Thymus (tissue), 11 donors: ENCODE data around the gene FOXF2. TPM values are rescaled to one million over a fixed set of nuclear protein-coding genes. Genes with fewer than 3 reads are reported as not detected.

Source experiments
- DNase-seq, 9 donors: peaks; one replicate each; pipeline ENCODE4 v3.0.0-alpha.2; 2013; ENCODE audit warnings: low spot score in 9 of 9, low read depth in 6 of 9, missing footprints in 1 of 9
- H3K27ac ChIP-seq, 2 donors: one replicate each; pipeline ENCODE4 v1.5.1; 2013; ENCODE audit warnings: control low read depth in 1 of 2, low read depth in 1 of 2, low read length in 1 of 2, mild to moderate bottlenecking in 1 of 2, moderate library complexity in 1 of 2
- H3K27me3 ChIP-seq, 2 donors: one replicate each; pipeline ENCODE4 v1.5.1; 2013; ENCODE audit warnings: low read length in 1 of 2; ENCODE audit not compliant: control insufficient read depth in 2 of 2, insufficient read depth in 1 of 2
- H3K36me3 ChIP-seq, 2 donors: one replicate each; pipeline ENCODE4 v1.5.1; 2013; ENCODE audit warnings: low read length in 1 of 2, mild to moderate bottlenecking in 1 of 2, moderate library complexity in 1 of 2; ENCODE audit not compliant: control insufficient read depth in 2 of 2, insufficient read depth in 2 of 2
- H3K4me1 ChIP-seq, 2 donors: one replicate each; pipeline ENCODE4 v1.5.1; 2013; ENCODE audit warnings: low read length in 2 of 2; ENCODE audit not compliant: control insufficient read depth in 2 of 2, insufficient read depth in 2 of 2
- H3K4me3 ChIP-seq, 2 donors: one replicate each; pipeline ENCODE4 v1.5.1; 2013; ENCODE audit warnings: low read length in 2 of 2, control low read depth in 1 of 2, mild to moderate bottlenecking in 1 of 2
- H3K9me3 ChIP-seq, 2 donors: one replicate each; pipeline ENCODE4 v1.5.1; 2013; ENCODE audit warnings: low read length in 1 of 2, mild to moderate bottlenecking in 1 of 2; ENCODE audit not compliant: control insufficient read depth in 2 of 2, insufficient read depth in 1 of 2
- WGBS: extraction: QIAGEN DNeasy Blood & Tissue Kit; methylation state at CpG from one replicate; pipeline ENCODE4 v1.1.7; 2013; 5-methylcytosine and 5-hydroxymethylcytosine counted together
- polyA plus RNA-seq: library from polyadenylated mRNA; stranded (reverse); fragments of 200-250 nt; gene quantifications from one replicate; pipeline ENCODE4 v1.2.3, GENCODE V29; 2013
- total RNA-seq: library from RNA; stranded (reverse); fragments of 120-200 nt; gene quantifications from one replicate; pipeline ENCODE4 v1.2.4, GENCODE V29; 2013
- donor health status: healthy.

FOXF2 gene
- total and polyA plus RNA-seq, 2 donors = 0.30 TPM; not detected in 1

DNA sequence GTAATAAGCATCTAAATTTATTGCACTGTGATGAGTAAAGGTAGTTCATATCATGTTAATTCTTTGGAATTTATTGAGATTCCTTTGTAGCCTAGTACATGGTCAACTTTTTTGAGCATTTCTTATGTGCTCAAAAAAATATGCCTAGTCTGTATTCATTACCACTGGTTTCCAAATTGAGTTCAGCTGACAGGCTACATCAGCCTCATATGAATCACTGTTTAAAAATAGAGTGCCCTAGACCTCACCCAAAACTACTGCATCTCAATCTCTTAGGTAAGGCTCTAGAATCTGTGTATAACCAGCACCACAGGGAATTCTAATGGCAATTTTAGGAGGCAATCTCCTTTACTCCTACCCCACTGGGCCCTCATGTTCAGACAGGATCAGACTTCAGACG is 16.7 kb upstream of the FOXF2 start:
- Histone ChIP-seq H3K36me3 (no peaks in the 10 kb centered on the region), H3K27ac (no peak overlapping the region), H3K9me3 (peaks cover 0 to 1% of the 10 kb centered on the region in 2 donors), H3K27me3 (peaks cover 25 to 52% of the 10 kb centered on the region in 2 donors), H3K4me1 (no peaks in the 10 kb centered on the region), H3K4me3 (no peak overlapping the region)
- DNase-seq = no peak
- WGBS = 94% methylated on average over 1 of the region's 1 CpG

GRCh38 chr6:1376653-1377052 is 12.7 kb upstream of the FOXF2 start:
- DNase-seq = no peak
- Histone ChIP-seq H3K9me3 (peaks cover 0 to 4% of the 10 kb centered on the region in 2 donors), H3K4me1 (no peaks in the 10 kb centered on the region), H3K4me3 (no peak overlapping the region), H3K27ac (no peak overlapping the region), H3K27me3 (peaks cover 63 to 84% of the 10 kb centered on the region in 2 donors), H3K36me3 (no peaks in the 10 kb centered on the region)
- 54% methylated on average over 5 of the region's 5 CpGs for WGBS

DNA sequence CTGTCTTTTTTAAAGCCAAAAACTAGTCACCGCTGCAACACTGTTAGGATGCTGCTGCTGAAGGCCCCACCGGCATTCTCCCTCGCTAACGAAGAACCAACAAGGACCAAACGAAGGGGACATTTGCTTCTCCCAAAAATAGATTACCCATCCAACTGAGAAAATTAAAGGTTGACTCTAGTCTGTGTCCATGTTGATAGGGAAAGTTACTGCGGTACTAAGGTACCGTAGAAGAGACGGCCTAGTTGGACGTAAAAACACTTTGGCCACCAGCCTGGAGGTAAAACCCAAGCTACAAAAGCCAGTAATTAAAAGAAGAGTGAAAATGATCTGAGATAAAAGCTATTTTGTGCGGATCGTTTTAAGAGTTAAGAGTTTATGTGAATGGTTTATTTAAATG is 11.8 kb upstream of the FOXF2 start:
- H3K27ac ChIP-seq = no peak overlapping the region
- DNase-seq = no peak
- no peaks in the 10 kb centered on the region for H3K4me1 ChIP-seq
- H3K4me3 ChIP-seq = no peak overlapping the region
- no peaks in the 10 kb centered on the region for H3K36me3 ChIP-seq
- peaks cover 0 to 4% of the 10 kb centered on the region in 2 donors for H3K9me3 ChIP-seq
- peaks cover 71 to 88% of the 10 kb centered on the region in 2 donors for H3K27me3 ChIP-seq
- 24% methylated on average over 11 of the region's 11 CpGs for WGBS

- DNase-seq = no peak
- WGBS = 4% methylated on average over 89 of the region's 89 CpGs
These were observed 11.0 kb upstream of the FOXF2 start for GRCh38 chr6:1378065-1379016.

GRCh38 chr6:1379017-1379787 is 10.2 kb upstream of the FOXF2 start:
- WGBS = 4% methylated on average over 60 of the region's 60 CpGs
- Histone ChIP-seq H3K4me3 (no peak overlapping the region), H3K36me3 (no peaks in the 10 kb centered on the region), H3K4me1 (no peaks in the 10 kb centered on the region), H3K27ac (no peak overlapping the region), H3K27me3 (peaks cover 88 to 95% of the 10 kb centered on the region in 2 donors), H3K9me3 (peaks cover 3 to 4% of the 10 kb centered on the region in 2 donors)
- no peak for DNase-seq

More at GRCh38 chr6:1378065-1379016, 11.0 kb upstream of the FOXF2 start:
- H3K9me3 ChIP-seq = peaks cover 0 to 4% of the 10 kb centered on the region in 2 donors
- H3K4me3 ChIP-seq = no peak overlapping the region
- H3K27me3 ChIP-seq = peaks cover 80 to 93% of the 10 kb centered on the region in 2 donors
- no peaks in the 10 kb centered on the region for H3K4me1 ChIP-seq
- no peaks in the 10 kb centered on the region for H3K36me3 ChIP-seq
- H3K27ac ChIP-seq = no peak overlapping the region

DNA sequence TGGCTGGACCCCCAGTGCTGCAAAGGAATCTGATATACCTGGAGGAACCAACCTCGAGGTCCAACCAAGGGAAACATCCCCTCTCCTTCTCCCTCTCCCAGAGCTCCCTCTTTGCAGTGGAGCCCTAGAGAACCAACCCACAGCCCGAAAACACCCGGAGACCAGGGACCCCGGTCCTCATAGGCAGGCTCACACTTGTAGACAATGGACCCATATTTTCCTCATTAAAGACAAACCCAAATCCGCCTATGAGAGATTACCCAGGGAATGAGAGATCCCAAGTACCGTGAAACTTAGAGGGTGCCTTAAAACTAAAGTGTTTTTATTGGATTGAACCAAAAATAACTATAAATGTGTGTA is 9.6 kb upstream of the FOXF2 start:
- Histone ChIP-seq H3K4me1 (no peaks in the 10 kb centered on the region), H3K27ac (no peak overlapping the region), H3K36me3 (no peaks in the 10 kb centered on the region), H3K27me3 (peaks cover 89 to 95% of the 10 kb centered on the region in 2 donors), H3K4me3 (no peak overlapping the region), H3K9me3 (peaks cover 4 to 8% of the 10 kb centered on the region in 2 donors)
- DNase-seq = no peak
- 9% methylated on average over 6 of the region's 6 CpGs for WGBS

- H3K4me1 ChIP-seq = no peaks in the 10 kb centered on the region
- peaks cover 4 to 17% of the 10 kb centered on the region in 2 donors for H3K9me3 ChIP-seq
- H3K27me3 ChIP-seq = peaks cover 93 to 99% of the 10 kb centered on the region in 2 donors
- H3K4me3 ChIP-seq = no peak overlapping the region
- WGBS = 9% methylated on average over 20 of the region's 20 CpGs
- no peak overlapping the region for H3K27ac ChIP-seq
- DNase-seq = no peak
- no peaks in the 10 kb centered on the region for H3K36me3 ChIP-seq
These were observed 8.6 kb upstream of the FOXF2 start for GRCh38 chr6:1380625-1381427.

- peaks cover 98 to 99% of the 10 kb centered on the region in 2 donors for H3K27me3 ChIP-seq
- peaks cover 4 to 18% of the 10 kb centered on the region in 2 donors for H3K9me3 ChIP-seq
- 1% methylated on average over 85 of the region's 87 CpGs for WGBS
- DNase-seq = peak in 4 of 9 donors; percentile 10 to 45 (median 25)
- H3K4me1 ChIP-seq = no peaks in the 10 kb centered on the region
- peak overlapping the region in 1 of 2 donors; percentile 1 for H3K4me3 ChIP-seq
- H3K27ac ChIP-seq = no peak overlapping the region
- H3K36me3 ChIP-seq = no peaks in the 10 kb centered on the region
These were observed 7.7 kb upstream of the FOXF2 start for GRCh38 chr6:1381481-1382330.
